ENCODE results near the gene FOXF1.

GRCh38 chr16:86545481-86545880 lies 35.2 kb downstream of the FOXF1 start:
- TF ChIP-seq CTCF (IDR thresholded peaks at IDR 0.05; ENCODE audit: low read depth, low read length, missing input control) (no peak), REST (IDR thresholded peaks at IDR 0.05) (no peak), TAF1 (conservative IDR thresholded peaks at IDR 0.05) (no peak), FOXA1 (IDR thresholded peaks at IDR 0.05) (no peak), MAX (IDR thresholded peaks at IDR 0.05) (no peak), RAD21 (IDR thresholded peaks at IDR 0.05) (no peak), YY1 (IDR thresholded peaks at IDR 0.05) (no peak), HNF4A (conservative IDR thresholded peaks at IDR 0.05) (no peak), JUND (IDR thresholded peaks at IDR 0.05) (no peak), EGR1 (IDR thresholded peaks at IDR 0.05; ENCODE audit: low read depth in 2 of 2) (no peak), FOXA2 (IDR thresholded peaks at IDR 0.05) (no peak), GABPA (IDR thresholded peaks at IDR 0.05 in 1 of 2, conservative IDR thresholded peaks at IDR 0.05 in 1 of 2) (no peak)
- TF ChIP-seq, protein P1, sequence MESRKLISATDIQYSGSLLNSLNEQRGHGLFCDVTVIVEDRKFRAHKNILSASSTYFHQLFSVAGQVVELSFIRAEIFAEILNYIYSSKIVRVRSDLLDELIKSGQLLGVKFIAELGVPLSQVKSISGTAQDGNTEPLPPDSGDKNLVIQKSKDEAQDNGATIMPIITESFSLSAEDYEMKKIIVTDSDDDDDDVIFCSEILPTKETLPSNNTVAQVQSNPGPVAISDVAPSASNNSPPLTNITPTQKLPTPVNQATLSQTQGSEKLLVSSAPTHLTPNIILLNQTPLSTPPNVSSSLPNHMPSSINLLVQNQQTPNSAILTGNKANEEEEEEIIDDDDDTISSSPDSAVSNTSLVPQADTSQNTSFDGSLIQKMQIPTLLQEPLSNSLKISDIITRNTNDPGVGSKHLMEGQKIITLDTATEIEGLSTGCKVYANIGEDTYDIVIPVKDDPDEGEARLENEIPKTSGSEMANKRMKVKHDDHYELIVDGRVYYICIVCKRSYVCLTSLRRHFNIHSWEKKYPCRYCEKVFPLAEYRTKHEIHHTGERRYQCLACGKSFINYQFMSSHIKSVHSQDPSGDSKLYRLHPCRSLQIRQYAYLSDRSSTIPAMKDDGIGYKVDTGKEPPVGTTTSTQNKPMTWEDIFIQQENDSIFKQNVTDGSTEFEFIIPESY (IDR thresholded peaks at IDR 0.05), result no peak

Data from liver (tissue), 3 donors.